HG03521 (cell line): Measurements from ENCODE around the gene NOVA1.

ENCODE experiments used
- ATAC-seq: cut with Tn5 transposase; IDR thresholded peaks from one replicate; pipeline ENCODE4 v1.9.1; 2021; ENCODE audit warnings: mild to moderate bottlenecking, moderate library complexity; ENCODE audit not compliant: unreplicated experiment

The NOVA1 gene

GRCh38 chr14:26594148-26594547, 3.7 kb downstream of the NOVA1 start:
- ATAC-seq: no peak

DNA sequence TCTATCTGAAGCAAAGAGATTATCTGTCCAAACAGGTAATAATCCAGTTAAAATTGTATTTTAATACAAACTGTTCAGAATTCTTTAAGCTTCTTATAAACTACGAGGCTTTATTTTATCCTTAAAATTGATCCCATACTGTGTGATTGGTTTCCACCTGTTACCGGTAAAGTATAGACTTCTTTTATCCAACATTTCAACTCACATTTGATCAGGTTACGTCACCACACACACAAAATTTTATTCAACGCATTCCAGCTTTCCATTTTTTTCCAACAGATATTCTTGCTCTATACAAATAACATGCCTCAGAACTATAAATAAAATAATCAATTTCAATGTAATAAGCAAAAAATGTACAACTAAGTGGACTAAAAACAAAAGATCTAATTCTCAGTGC, 4.5 kb downstream of the NOVA1 start:
- no peak for ATAC-seq

- ATAC-seq: no peak
These were observed 7.9 kb downstream of the NOVA1 start for GRCh38 chr14:26589925-26590324.

DNA sequence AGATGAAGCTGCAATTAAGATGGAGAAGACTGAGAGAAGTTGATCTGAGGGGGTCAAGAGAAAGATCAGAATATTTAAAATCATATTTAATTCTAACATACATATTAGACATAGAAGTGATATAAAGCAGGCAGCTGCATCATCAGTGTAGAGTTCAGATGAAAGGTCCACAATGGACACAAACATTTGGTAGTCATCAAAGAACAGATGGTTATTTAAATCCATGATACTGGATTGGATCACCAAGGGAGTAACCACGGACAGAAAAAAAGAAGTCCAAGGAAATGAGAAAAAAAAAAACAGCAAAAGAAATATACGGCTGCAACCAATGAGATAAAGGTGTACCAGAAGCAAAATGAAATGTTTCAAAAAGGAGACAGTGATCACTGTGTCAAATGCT, 20.1 kb downstream of the NOVA1 start:
- no peak for ATAC-seq

DNA sequence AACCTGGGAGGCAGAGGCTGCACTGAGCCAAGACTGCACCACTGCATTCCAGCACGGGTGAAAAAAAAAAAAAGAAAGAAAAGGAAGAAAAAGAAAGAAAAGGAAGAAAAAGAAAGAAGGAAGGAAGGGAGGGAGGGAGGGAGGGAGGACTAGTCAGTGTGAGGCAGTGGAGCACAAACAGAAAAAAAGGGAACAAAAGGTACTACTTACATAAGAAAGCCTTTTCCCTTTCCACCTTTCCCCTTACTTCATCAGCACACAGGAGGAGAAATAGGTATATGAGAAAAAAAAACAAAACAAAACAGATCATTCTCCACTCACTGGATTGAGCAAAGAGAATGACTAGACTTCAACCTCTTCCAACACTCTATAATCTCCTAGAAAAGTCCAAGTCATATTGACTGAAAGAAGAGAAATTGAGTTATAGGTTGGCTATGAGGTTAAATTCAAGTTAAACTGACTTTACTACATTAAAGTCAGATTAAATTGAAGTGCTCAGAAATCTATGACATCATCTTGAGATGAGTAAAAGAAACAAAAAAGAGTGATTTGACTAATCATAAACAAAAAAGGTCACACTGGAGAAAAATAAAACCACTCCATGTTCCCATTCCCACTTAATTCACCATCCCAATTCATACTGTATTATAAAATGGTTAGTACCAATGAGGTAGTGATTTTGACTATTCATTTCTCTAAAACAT, 43.6 kb downstream of the NOVA1 start:
- no peak for ATAC-seq

GRCh38 chr14:26549571-26549970, 48.3 kb downstream of the NOVA1 start:
- ATAC-seq: no peak

GRCh38 chr14:26548406-26548805, 49.4 kb downstream of the NOVA1 start:
- ATAC-seq: no peak

DNA sequence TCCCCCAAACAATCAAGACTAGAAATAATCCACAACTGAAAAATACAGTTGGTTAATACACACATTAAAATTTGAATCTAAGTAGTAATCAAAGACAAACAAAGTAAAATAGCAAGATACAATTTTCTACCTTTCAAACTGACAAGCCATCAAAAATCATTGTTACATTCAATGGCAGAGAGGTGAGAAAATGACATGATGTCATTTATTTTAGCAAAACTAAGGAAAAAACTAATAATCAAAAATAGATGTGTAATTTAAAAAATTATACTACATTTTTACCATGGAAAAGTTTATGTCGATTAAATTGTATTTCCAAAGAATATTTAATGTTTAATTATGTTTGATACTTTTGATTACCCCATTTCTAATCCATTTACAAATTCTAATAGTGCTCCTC, 59.7 kb downstream of the NOVA1 start:
- ATAC-seq: no peak

- no peak for ATAC-seq
These were observed 65.9 kb downstream of the NOVA1 start for GRCh38 chr14:26531894-26532293.

DNA sequence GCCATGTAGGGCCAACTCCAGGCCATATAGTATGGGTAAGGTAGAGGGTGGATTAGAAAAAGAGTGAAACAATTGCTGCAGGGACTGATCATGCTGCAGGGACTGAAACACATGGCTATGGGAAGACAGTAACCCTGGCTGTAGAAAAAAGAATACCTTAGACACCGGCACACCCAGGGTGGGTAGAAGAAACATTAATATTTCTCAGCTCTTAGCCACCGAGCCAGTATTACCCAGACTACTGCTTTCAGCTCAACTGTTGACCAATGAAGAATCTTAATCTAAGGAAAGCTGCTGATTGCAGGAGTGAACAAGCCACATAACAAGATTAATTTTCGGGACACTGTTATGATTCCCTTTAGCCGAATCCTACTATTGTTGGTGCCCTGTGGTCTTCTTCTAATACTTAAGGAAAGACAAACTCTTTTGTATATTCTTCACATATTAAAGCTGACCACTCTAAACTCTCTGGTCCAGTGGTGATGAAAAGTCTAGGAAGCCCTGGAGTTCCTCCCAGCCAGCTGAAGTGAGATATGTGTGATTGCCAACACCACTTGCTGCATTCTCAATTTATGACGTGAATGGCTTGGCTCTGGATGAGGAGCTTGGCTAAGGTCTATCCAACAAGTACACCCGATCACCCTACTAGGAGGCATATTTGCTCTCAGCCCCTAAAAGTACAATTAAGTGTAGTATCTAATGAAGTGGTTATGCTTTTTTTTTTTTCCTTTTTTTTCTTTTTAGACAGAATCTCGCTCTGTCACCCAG, 69.2 kb downstream of the NOVA1 start:
- no peak for ATAC-seq

GRCh38 chr14:26527095-26527494, 70.7 kb downstream of the NOVA1 start:
- ATAC-seq: no peak

DNA sequence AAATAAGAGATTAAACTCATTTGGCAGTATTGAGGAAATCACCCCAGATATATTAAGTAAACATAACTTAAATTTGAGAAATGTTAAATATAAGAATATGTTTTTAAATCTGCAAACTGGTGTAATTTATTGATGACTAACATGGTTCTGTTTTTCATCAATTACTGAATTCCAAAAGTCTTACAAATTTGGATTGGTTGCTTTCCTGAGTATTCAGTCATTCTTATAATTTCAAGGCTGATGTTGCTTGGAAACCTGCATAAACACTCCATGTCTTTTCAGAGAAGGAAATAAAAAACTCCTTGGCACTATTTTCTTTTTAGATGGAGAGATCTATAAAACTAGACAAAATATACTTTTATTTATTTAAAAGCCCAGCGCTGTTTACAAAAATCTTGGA, 71.7 kb downstream of the NOVA1 start:
- ATAC-seq: no peak

- no peak for ATAC-seq
These were observed 72.7 kb downstream of the NOVA1 start for GRCh38 chr14:26525085-26525484.

DNA sequence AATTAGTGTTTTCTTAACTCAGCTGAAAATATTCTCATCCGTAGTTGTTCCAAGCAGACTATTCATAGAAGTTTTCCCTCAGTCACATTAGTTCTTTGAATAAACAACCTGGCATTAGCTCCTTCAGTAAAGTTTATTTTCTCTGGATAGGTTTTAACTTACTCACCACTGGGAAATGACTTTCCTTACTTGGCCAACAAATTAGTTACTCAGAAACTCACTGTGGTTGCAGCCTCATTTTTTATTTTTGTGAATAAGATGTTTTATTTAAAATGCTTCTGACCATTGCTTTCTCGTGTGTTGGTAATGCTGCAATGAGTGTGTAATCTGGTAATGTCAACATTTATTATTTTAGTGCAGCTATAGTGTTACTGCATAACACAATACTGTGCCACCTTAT, 74.9 kb downstream of the NOVA1 start:
- no peak for ATAC-seq

DNA sequence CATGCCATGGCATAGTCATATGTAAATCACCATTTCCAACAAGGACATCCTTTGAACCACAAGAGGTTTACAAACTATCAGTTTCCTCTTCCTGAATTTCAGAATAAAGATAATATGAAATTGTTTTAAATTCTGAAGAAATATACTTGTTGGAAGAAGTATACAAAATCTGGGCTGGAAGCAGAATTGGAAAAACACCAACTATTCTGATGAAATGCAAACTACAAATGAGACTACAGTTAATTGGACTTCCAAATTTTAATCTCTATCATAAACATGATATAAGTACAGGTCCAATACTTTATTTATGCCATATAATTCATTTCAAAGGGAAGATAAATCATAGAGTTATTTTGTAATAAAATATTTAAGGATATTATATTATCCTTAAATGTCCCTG, 80.1 kb downstream of the NOVA1 start:
- no peak for ATAC-seq

DNA sequence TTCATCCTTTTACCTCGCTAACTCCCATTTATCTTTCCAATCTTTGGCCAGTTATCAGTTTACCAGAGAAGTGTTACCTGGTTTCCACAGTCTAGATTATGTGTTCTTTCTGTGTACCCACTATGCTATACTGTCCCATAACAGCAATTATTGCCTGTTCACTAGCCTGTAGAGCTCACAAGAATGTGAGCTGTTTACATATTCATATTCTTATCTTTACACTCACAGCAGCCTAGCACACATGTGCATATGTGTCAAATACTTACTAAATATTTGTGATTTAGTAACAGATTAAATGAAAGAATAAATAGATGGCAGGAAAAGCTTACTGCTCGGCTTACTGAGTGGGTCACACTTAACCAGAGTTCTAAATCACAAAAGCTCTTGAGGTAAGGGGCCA, 97.8 kb downstream of the NOVA1 start:
- ATAC-seq: no peak

- no peak for ATAC-seq
These were observed 98.3 kb downstream of the NOVA1 start for GRCh38 chr14:26499546-26499945.

GRCh38 chr14:26486922-26487321, 110.9 kb downstream of the NOVA1 start:
- no peak for ATAC-seq

GRCh38 chr14:26484562-26484961, 113.3 kb downstream of the NOVA1 start:
- ATAC-seq: no peak

GRCh38 chr14:26478967-26479366, 118.9 kb downstream of the NOVA1 start:
- ATAC-seq: no peak

GRCh38 chr14:26466862-26467261, 131.0 kb downstream of the NOVA1 start:
- ATAC-seq: no peak

DNA sequence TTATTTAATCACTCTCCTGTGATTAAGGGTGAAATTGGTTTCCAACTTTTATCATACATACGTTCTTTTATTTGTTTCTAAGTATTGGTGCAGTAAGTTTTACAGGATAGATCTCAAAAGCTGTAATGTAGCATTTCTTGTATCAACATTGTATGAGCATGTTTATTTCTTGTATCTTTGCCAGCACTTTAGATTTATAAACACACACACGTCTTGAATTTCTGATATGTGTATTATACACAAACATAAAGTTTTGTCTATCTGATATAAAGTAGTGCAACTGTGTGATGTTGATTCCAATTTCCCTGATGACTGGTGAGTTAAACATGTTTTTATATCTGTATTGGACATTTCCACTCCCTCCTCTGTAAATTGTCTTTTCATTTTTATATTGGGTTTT, 134.7 kb downstream of the NOVA1 start:
- no peak for ATAC-seq

GRCh38 chr14:26454105-26454504, 143.7 kb downstream of the NOVA1 start:
- ATAC-seq: no peak
